Dermis blood vessel endothelial cell (primary cell): ENCODE results near the gene HTR3D. TPM values are rescaled to one million over a fixed set of nuclear protein-coding genes. Genes with fewer than 3 reads are reported as not detected.
A peak's percentile ranks its signal among the peaks of the same experiment; 100 is the strongest.
"Not testable (repeated sequence)": the region's sequence is repeated elsewhere in the genome, so short reads cannot be mapped to it uniquely, and the experiment has no call there.

Source experiments
- DNase-seq: peaks from one replicate; pipeline ENCODE4 v3.0.0; 2010
- total RNA-seq: library from RNA; depleted of rRNA; stranded (reverse); fragments of >200 nt; gene quantifications from 2 replicates; pipeline ENCODE4 v1.2.3, GENCODE V29; 2014

HTR3D gene
- total RNA-seq, 1 donor from 2014 or later = not detected

DNA sequence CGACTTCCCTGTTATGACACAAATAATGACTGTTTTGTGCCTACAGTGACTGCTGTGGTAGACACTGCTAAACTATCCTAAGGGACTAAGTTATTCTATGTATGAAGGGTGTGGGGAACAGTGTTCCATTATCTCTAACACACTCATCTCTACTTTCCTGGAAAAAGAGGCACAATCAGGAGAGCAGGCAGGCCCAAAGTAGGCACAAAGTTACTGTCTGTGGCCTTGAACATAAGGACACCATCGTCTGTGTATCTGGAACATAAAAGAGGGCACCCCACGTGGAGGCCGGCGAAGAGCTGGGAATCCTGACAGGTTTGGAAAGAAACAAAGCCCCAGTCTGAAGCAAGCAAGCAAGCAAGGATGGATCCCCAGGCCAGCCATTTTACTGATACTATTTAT, 15.4 kb upstream of the HTR3D start:
- DNase-seq = no peak

GRCh38 chr3:184016811-184017671, 14.5 kb upstream of the HTR3D start:
- DNase-seq = peak; percentile 78

DNA sequence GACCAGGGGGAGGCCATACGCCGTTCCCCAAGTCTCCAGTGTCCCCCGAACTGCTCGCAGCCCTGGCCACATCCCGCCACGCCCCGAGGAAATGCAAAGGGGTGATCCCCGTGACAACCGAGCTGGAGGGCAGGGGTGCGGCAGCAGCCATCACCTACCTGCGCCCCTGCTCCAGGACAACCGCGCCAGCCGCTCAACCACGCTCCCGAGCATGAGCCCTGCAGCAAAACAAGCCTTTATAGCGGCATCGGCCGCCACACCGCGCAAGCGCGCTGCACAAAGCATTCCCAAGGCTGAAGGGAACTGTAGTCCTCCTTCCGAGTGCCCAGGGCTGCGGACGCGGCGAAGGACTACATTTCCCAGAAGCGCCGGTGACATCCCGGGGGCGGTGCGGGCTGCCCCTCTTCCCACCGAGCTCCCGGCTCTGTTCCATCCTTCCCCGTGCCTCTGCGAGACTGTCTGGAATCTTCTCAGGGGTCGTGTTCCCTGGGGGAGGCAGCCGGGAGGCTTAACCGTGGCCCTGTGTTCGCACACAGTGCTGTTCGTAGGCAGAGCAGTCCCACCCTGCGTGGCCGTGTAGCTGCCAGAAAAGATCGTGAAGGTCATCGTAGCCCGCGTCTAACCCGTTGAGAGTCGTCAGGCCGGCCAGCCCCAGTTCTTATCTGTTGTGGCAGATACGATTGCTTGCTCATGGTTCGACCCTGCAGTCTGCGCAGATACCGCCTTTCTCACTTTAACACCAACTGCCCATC, 13.7 kb upstream of the HTR3D start, which contains the start of gene ABCC5:
TSS of gene ABCC5 (minus strand) at position 213 of the 752 bp plus-strand sequence. CDS start 3,492 bp downstream, outside the sequence.
- DNase-seq = peak; percentile 94

- DNase-seq = no peak
These were observed 13.0 kb upstream of the HTR3D start for GRCh38 chr3:184018424-184018973.

DNA sequence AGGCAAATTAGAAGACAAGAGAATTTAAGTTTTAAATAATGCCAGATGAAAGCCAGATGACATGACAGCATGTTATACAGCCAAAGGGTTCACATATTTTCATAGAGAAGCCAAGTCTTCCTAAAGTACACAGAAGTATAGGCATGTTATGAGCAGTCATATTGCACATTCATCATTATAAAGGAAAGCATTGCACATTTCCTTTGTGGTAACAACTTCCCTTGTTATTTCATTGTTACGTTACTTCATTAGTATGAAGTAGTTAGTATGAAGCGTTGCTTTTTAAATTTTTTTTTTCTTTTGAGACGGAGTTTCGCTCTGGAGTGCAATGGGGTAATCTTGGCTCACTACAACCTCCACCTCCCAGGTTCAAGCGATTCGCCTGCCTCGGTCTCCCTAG, 9.2 kb upstream of the HTR3D start:
- DNase-seq = peak; percentile 53

- not testable (repeated sequence) for DNase-seq
These were observed 6.3 kb upstream of the HTR3D start for GRCh38 chr3:184025256-184025655.

GRCh38 chr3:184028275-184028890, 3.2 kb upstream of the HTR3D start:
- DNase-seq = not testable (repeated sequence)

DNA sequence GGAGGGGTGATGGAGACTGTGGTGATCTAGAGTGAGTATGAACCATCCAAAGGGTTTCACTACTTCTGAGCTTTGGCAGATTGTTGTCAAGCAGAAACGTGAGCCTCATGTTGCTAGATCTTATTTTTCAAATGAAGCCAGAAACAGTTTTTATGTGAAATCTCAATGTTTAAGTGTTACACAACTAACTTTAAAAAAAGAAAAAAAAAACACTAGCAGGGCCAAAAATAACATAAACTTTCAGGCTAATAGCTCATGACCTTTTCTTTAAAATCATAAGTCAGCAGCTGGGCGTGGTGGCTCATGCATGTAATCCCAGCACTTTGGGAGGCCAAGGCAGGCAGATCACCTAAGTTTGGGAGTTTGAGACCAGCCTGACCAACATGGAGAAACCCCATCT, 2.1 kb upstream of the HTR3D start:
- DNase-seq = no peak

GRCh38 chr3:184030536-184030935, 1.0 kb upstream of the HTR3D start:
- DNase-seq = no peak

- no peak for DNase-seq
These were observed 6.3 kb downstream of the HTR3D start for GRCh38 chr3:184037816-184038215.

- DNase-seq = not testable (repeated sequence)
These were observed 6.8 kb downstream of the HTR3D start for GRCh38 chr3:184038307-184038706.

DNA sequence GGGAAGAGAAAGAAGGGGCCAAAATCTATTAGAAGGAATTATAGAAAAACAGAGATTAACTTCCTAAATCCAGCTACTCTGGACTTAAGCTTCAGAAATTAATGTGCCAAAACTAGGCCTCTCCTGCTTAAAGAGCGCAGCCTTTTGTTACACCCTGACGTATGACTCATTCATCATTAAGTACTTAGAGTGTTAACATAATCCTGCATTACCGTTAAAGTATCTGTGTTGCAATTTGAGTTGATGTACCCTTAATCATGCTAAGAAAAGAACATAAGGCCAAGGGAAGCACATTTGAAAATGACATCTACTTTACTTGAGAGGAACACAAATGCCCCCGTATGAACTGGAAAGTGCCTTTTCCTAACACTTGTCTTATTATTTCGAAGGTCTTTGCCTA, 7.9 kb downstream of the HTR3D start:
- no peak for DNase-seq

- peak; percentile 63 for DNase-seq
These were observed 8.5 kb downstream of the HTR3D start for GRCh38 chr3:184040010-184040409.

DNA sequence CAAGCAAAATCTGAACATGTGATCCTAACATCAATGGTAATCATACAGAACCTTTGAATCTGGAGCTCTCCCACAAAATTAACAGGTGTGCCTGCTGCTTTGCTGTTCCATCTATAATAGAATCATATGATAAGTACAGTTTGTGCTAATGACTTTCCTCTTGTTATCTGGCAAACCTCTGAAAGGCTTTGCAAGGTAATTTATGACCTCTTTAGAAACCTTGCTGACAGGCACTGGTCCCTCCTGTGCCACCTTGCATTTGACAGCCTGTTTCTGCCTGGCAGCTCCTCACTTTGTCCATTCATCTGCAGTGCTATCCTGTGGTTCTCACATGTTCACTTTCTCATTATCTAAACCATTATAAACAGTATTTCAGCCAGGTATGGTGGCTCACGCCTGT, 11.1 kb downstream of the HTR3D start:
- no peak for DNase-seq

- no peak for DNase-seq
These were observed 14.5 kb downstream of the HTR3D start for GRCh38 chr3:184045995-184046394.

- DNase-seq = no peak
These were observed 18.8 kb downstream of the HTR3D start for GRCh38 chr3:184050217-184050847.

DNA sequence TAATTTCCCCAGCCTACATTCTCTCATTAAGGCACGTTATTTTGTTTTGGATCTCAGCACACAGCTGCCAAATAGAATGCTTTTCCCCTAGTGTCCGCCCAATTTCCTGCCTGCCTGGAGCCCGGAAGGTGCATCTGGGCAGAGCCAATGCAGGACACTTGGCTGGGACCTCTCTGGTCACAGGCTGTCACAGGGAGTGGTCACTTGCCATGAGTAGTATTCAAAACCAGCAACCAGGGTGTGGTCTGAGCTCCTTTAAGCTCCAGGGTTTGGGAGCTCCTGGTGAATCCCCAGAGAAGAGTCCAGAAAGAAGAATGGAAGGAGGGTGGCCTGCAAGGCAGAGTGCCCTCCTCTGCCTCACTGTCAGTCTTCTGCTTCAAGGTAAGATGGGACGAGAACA, 21.2 kb downstream of the HTR3D start, which contains the start of gene HTR3C:
TSS of gene HTR3C (plus strand) at position 281 of the 400 bp plus-strand sequence. CDS start at position 315, 34 bp downstream.
- DNase-seq = no peak

DNA sequence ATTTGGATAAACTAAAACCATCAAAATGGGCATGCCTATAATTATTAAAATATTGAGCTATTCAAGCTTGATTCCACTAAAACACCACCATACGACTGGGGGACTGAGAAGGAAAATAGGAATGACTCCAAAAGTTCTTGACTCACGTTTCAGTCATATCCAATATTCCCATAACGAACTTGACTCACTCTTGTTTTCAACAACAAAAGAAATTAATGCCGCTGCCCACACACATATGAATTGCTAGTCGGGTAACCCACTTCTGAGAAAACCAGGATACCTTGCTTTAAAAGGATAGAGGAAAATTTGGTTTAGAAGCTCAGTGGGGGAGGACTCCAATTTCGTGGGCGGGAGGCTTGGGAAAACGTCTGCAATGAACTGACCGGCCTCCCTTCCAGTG, 26.5 kb downstream of the HTR3D start:
- no peak for DNase-seq

DNA sequence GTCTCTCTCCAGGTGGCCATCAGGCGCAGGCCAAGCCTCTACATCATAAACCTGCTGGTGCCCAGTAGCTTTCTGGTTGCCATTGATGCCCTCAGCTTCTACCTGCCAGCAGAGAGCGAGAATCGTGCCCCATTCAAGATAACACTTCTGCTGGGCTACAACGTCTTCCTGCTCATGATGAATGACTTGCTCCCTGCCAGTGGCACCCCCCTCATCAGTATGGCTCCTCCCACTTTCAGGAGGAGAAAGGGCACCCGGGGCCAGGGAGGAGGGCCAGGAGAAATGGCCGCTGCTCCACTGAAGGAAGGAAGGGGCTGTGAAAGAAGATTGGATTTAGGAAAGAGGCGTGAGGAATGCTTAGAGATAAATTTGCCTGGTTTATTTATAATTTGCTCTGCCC, 27.9 kb downstream of the HTR3D start:
- DNase-seq = no peak

- no peak for DNase-seq
These were observed 31.1 kb downstream of the HTR3D start for GRCh38 chr3:184062637-184063036.

DNA sequence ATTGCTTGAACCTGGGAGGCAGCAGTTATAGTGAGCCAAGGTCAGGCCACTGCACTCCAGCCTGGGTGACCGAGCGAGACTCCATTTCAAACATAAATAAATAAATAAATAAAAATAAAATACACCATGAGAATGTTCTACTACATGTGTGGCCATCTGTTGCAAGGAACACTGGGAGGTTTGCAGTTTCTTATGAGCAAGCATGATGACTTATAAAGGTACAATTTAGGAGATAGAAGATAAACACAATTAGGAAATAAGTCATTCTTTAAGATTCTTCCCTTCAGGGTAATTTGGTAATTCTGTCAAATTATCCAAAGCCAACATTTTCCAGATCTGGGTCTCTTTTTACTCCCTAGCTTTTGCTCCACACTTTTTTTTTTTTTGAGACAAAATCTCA, 34.7 kb downstream of the HTR3D start:
- no peak for DNase-seq

- no peak for DNase-seq
These were observed 36.1 kb downstream of the HTR3D start for GRCh38 chr3:184067573-184068055.
